Stimulated activated CD4-positive, alpha-beta T cell treated with anti-CD3 and anti-CD28 coated beads, Interleukin-2, amount 100 ng/mL, for 24 hours (primary cell): ENCODE measurements around the gene USP17L17.
"Not testable (repeated sequence)": the region's sequence is repeated elsewhere in the genome, so short reads cannot be mapped to it uniquely, and the experiment has no call there.

Experiments
- DNase-seq, 2 donors: peaks; one replicate each; pipeline ENCODE4 v3.0.0-alpha.2; 2020

Gene USP17L17, protein sequence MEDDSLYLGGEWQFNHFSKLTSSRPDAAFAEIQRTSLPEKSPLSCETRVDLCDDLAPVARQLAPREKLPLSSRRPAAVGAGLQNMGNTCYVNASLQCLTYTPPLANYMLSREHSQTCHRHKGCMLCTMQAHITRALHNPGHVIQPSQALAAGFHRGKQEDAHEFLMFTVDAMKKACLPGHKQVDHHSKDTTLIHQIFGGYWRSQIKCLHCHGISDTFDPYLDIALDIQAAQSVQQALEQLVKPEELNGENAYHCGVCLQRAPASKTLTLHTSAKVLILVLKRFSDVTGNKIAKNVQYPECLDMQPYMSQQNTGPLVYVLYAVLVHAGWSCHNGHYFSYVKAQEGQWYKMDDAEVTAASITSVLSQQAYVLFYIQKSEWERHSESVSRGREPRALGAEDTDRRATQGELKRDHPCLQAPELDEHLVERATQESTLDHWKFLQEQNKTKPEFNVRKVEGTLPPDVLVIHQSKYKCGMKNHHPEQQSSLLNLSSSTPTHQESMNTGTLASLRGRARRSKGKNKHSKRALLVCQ

DNA sequence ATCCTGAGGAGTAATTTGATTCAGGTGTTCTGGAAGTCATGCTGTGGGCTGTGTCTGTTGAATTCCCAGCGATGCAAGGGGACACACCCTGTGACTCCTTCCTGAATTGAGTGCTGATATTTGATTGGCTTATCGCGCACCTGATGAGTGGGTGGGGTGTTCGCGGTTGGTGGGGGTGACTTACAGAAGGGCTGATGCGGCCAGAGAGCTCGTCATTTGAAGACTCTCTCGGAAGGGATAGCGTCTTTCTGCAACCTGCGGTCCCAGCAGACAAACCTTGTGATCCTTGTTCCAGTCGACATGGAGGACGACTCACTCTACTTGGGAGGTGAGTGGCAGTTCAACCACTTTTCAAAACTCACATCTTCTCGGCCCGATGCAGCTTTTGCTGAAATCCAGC is at the start of gene USP17L17:
USP17L17 (plus strand) TSS at position 301 of the 400 bp plus-strand sequence; CDS start at position 301, 0 bp downstream.
- not testable (repeated sequence) for DNase-seq

DNA sequence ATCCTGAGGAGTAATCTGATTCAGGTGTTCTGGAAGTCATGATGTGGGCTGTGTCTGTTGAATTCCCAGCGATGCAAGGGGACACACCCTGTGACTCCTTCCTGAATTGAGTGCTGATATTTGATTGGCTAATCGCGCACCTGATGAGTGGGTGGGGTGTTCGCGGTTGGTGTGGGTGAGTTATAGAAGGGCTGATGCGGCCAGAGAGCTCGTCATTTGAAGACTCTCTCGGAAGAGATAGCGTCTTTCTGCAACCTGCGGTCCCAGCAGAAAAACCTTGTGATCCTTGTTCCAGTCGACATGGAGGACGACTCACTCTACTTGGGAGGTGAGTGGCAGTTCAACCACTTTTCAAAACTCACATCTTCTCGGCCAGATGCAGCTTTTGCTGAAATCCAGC is 33.3 kb upstream of the USP17L17 start, which contains the start of gene USP17L10:
USP17L10 (plus strand) TSS at position 301 of the 400 bp plus-strand sequence; CDS start at position 301, 0 bp downstream.
- not testable (repeated sequence) for DNase-seq

DNA sequence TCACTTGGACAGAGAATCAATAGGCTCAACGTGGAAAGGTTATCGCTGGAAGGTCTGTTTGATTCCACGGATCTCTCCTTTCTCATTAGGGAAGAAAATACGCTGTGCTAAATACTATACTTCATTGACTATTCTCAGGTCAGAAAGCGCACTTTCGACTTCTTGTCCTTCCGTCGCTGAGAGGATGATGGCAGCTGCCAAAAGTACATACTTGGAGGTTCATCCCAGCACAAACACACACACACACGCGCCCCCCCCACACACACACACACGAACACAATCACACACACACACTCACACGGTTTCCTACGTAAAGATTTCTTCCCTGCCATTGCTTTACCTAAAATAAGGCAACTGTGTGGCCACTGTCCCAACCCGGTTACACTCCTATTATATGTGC is 29.0 kb upstream of the USP17L17 start:
- DNase-seq, result not testable (repeated sequence)

DNA sequence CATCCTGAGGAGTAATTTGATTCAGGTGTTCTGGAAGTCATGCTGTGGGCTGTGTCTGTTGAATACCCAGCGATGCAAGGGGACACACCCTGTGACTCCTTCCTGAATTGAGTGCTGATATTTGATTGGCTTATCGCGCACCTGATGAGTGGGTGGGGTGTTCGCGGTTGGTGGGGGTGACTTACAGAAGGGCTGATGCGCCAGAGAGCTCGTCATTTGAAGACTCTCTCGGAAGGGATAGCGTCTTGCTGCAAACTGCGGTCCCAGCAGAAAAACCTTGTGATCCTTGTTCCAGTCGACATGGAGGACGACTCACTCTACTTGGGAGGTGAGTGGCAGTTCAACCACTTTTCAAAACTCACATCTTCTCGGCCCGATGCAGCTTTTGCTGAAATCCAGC is 28.6 kb upstream of the USP17L17 start, which contains the start of gene USP17L11:
USP17L11 (plus strand) TSS at position 301 of the 400 bp plus-strand sequence; CDS start at position 301, 0 bp downstream.
- DNase-seq, result not testable (repeated sequence)

DNA sequence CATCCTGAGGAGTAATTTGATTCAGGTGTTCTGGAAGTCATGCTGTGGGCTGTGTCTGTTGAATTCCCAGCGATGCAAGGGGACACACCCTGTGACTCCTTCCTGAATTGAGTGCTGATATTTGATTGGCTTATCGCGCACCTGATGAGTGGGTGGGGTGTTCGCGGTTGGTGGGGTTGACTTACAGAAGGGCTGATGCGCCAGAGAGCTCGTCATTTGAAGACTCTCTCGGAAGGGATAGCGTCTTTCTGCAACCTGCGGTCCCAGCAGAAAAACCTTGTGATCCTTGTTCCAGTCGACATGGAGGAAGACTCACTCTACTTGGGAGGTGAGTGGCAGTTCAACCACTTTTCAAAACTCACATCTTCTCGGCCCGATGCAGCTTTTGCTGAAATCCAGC is 23.8 kb upstream of the USP17L17 start, which contains the start of gene USP17L12:
USP17L12 (plus strand) TSS at position 301 of the 400 bp plus-strand sequence; CDS start at position 301, 0 bp downstream.
- not testable (repeated sequence) for DNase-seq

DNA sequence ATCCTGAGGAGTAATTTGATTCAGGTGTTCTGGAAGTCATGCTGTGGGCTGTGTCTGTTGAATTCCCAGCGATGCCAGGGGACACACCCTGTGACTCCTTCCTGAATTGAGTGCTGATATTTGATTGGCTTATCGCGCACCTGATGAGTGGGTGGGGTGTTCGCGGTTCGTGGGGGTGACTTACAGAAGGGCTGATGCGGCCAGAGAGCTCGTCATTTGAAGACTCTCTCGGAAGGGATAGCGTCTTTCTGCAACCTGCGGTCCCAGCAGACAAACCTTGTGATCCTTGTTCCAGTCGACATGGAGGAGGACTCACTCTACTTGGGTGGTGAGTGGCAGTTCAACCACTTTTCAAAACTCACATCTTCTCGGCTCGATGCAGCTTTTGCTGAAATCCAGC is 19.1 kb upstream of the USP17L17 start, which contains the start of gene USP17L13:
USP17L13 (plus strand) TSS at position 301 of the 400 bp plus-strand sequence; CDS start at position 301, 0 bp downstream.
- DNase-seq, result not testable (repeated sequence)

DNA sequence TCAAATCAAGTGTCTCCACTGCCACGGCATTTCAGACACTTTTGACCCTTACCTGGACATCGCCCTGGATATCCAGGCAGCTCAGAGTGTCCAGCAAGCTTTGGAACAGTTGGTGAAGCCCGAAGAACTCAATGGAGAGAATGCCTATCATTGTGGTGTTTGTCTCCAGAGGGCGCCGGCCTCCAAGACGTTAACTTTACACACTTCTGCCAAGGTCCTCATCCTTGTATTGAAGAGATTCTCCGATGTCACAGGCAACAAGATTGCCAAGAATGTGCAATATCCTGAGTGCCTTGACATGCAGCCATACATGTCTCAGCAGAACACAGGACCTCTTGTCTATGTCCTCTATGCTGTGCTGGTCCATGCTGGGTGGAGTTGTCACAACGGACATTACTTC is 13.4 kb upstream of the USP17L17 start:
- peak in 1 of 2 donors; percentile 14 for DNase-seq

DNA sequence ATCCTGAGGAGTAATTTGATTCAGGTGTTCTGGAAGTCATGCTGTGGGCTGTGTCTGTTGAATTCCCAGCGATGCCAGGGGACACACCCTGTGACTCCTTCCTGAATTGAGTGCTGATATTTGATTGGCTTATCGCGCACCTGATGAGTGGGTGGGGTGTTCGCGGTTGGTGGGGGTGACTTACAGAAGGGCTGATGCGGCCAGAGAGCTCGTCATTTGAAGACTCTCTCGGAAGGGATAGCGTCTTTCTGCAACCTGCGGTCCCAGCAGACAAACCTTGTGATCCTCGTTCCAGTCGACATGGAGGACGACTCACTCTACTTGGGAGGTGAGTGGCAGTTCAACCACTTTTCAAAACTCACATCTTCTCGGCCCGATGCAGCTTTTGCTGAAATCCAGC is 9.6 kb upstream of the USP17L17 start, which contains the start of gene USP17L15:
USP17L15 (plus strand) TSS at position 301 of the 400 bp plus-strand sequence; CDS start at position 301, 0 bp downstream.
- not testable (repeated sequence) for DNase-seq

DNA sequence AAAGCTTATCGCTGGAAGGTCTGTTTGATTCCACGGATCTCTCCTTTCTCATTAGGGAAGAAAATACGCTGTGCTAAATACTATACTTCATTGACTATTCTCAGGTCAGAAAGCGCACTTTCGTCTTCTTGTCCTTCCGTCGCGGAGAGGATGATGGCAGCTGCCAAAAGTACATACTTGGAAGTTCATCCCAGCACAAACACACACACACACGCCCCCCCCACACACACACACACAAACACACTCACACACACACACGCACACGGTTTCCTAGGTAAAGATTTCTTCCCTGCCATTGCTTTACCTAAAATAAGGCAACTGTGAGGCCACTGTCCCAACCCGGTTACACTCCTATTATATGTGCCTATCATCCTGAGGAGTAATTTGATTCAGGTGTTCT is 5.2 kb upstream of the USP17L17 start:
- DNase-seq, result not testable (repeated sequence)

DNA sequence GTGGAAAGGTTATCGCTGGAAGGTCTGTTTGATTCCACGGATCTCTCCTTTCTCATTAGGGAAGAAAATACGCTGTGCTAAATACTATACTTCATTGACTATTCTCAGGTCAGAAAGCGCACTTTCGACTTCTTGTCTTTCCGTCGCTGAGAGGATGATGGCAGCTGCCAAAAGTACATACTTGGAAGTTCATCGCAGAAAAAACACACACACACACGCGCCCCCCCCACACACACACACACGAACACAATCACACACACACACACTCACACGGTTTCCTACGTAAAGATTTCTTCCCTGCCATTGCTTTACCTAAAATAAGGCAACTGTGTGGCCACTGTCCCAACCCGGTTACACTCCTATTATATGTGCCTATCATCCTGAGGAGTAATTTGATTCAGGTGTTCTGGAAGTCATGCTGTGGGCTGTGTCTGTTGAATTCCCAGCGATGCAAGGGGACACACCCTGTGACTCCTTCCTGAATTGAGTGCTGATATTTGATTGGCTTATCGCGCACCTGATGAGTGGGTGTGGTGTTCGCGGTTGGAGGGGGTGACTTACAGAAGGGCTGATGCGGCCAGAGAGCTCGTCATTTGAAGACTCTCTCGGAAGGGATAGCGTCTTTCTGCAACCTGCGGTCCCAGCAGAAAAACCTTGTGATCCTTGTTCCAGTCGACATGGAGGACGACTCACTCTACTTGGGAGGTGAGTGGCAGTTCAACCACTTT is 4.4 kb downstream of the USP17L17 start, which contains the start of gene USP17L18:
USP17L18 (plus strand) TSS at position 678 of the 728 bp plus-strand sequence; CDS start at position 678, 0 bp downstream.
- peak; percentile 1 to 13 for DNase-seq

DNA sequence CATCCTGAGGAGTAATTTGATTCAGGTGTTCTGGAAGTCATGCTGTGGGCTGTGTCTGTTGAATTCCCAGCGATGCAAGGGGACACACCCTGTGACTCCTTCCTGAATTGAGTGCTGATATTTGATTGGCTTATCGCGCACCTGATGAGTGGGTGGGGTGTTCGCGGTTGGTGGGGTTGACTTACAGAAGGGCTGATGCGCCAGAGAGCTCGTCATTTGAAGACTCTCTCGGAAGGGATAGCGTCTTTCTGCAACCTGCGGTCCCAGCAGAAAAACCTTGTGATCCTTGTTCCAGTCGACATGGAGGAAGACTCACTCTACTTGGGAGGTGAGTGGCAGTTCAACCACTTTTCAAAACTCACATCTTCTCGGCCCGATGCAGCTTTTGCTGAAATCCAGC is 9.4 kb downstream of the USP17L17 start, which contains the start of gene USP17L19:
USP17L19 (plus strand) TSS at position 301 of the 400 bp plus-strand sequence; CDS start at position 301, 0 bp downstream.
- not testable (repeated sequence) for DNase-seq

DNA sequence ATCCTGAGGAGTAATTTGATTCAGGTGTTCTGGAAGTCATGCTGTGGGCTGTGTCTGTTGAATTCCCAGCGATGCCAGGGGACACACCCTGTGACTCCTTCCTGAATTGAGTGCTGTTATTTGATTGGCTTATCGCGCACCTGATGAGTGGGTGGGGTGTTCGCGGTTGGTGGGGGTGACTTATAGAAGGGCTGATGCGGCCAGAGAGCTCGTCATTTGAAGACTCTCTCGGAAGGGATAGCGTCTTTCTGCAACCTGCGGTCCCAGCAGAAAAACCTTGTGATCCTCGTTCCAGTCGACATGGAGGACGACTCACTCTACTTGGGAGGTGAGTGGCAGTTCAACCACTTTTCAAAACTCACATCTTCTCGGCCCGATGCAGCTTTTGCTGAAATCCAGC is 14.1 kb downstream of the USP17L17 start, which contains the start of gene USP17L20:
USP17L20 (plus strand) TSS at position 301 of the 400 bp plus-strand sequence; CDS start at position 301, 0 bp downstream.
- not testable (repeated sequence) for DNase-seq

DNA sequence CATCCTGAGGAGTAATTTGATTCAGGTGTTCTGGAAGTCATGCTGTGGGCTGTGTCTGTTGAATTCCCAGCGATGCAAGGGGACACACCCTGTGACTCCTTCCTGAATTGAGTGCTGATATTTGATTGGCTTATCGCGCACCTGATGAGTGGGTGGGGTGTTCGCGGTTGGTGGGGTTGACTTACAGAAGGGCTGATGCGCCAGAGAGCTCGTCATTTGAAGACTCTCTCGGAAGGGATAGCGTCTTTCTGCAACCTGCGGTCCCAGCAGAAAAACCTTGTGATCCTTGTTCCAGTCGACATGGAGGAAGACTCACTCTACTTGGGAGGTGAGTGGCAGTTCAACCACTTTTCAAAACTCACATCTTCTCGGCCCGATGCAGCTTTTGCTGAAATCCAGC is 18.9 kb downstream of the USP17L17 start, which contains the start of gene USP17L21:
USP17L21 (plus strand) TSS at position 301 of the 400 bp plus-strand sequence; CDS start at position 301, 0 bp downstream.
- not testable (repeated sequence) for DNase-seq

DNA sequence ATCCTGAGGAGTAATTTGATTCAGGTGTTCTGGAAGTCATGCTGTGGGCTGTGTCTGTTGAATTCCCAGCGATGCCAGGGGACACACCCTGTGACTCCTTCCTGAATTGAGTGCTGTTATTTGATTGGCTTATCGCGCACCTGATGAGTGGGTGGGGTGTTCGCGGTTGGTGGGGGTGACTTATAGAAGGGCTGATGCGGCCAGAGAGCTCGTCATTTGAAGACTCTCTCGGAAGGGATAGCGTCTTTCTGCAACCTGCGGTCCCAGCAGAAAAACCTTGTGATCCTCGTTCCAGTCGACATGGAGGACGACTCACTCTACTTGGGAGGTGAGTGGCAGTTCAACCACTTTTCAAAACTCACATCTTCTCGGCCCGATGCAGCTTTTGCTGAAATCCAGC is 23.6 kb downstream of the USP17L17 start, which contains the start of gene USP17L22:
USP17L22 (plus strand) TSS at position 301 of the 400 bp plus-strand sequence; CDS start at position 301, 0 bp downstream.
- DNase-seq, result not testable (repeated sequence)

DNA sequence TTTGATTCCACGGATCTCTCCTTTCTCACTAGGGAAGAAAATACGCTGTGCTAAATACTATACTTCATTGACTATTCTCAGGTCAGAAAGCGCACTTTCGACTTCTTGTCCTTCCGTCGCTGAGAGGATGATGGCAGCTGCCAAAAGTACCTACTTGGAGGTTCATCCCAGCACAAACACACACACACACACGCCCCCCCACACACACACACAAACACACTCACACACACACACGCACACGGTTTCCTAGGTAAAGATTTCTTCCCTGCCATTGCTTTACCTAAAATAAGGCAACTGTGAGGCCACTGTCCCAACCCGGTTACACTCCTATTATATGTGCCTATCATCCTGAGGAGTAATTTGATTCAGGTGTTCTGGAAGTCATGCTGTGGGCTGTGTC is 28.0 kb downstream of the USP17L17 start:
- peak; percentile 11 to 15 for DNase-seq
